ENCODE measurements around the gene ADAMTS14. TPM values are rescaled to one million over a fixed set of nuclear protein-coding genes. Genes with fewer than 3 reads are reported as not detected.

The ADAMTS14 gene
- total RNA-seq, 3 donors from 2014 or later: under 0.01 to 0.15 (median under 0.01) TPM

- no peak overlapping the region for H3K27ac ChIP-seq
- intact Hi-C loops (cut with DNase I; ENCODE audit: low total_unique reads): no loop called here
- TF ChIP-seq POLR2AphosphoS5 (IDR thresholded peaks at IDR 0.05) (no peak), POLR2A (IDR thresholded peaks at IDR 0.05) (no peak)
- TF ChIP-seq, protein P1, sequence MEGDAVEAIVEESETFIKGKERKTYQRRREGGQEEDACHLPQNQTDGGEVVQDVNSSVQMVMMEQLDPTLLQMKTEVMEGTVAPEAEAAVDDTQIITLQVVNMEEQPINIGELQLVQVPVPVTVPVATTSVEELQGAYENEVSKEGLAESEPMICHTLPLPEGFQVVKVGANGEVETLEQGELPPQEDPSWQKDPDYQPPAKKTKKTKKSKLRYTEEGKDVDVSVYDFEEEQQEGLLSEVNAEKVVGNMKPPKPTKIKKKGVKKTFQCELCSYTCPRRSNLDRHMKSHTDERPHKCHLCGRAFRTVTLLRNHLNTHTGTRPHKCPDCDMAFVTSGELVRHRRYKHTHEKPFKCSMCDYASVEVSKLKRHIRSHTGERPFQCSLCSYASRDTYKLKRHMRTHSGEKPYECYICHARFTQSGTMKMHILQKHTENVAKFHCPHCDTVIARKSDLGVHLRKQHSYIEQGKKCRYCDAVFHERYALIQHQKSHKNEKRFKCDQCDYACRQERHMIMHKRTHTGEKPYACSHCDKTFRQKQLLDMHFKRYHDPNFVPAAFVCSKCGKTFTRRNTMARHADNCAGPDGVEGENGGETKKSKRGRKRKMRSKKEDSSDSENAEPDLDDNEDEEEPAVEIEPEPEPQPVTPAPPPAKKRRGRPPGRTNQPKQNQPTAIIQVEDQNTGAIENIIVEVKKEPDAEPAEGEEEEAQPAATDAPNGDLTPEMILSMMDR (IDR thresholded peaks at IDR 0.05): no peak
- H3K9me3 ChIP-seq: no peaks in the 10 kb centered on the region
- no peaks in the 10 kb centered on the region for H3K4me1 ChIP-seq
- no peak overlapping the region for H3K4me3 ChIP-seq
- H3K36me3 ChIP-seq: no peaks in the 10 kb centered on the region
- peak; percentile 53 to 88 for DNase-seq (ENCODE audit: low spot score in 2 of 2)
- no peaks in the 10 kb centered on the region for H3K27me3 ChIP-seq
Observed at GRCh38 chr10:70774810-70775678, 102.7 kb downstream of the ADAMTS14 start.

- peak; percentile 16 to 51 for DNase-seq (ENCODE audit: low spot score in 2 of 2)
- H3K4me1 ChIP-seq: no peaks in the 10 kb centered on the region
- H3K36me3 ChIP-seq: no peaks in the 10 kb centered on the region
- H3K4me3 ChIP-seq: no peak overlapping the region
- intact Hi-C loops (cut with DNase I; ENCODE audit: low total_unique reads): no loop called here
- no peaks in the 10 kb centered on the region for H3K27me3 ChIP-seq
- no peak overlapping the region for H3K27ac ChIP-seq
- TF ChIP-seq POLR2A (IDR thresholded peaks at IDR 0.05) (no peak), POLR2AphosphoS5 (IDR thresholded peaks at IDR 0.05) (no peak)
- TF ChIP-seq, protein P1 (IDR thresholded peaks at IDR 0.05): no peak
- H3K9me3 ChIP-seq: no peaks in the 10 kb centered on the region
Observed at GRCh38 chr10:70775679-70776454, 103.6 kb downstream of the ADAMTS14 start.

- Histone ChIP-seq H3K36me3 (no peaks in the 10 kb centered on the region), H3K27ac (no peak overlapping the region), H3K27me3 (no peaks in the 10 kb centered on the region), H3K9me3 (no peaks in the 10 kb centered on the region), H3K4me3 (no peak overlapping the region), H3K4me1 (no peaks in the 10 kb centered on the region)
- intact Hi-C loops (cut with DNase I; ENCODE audit: low total_unique reads): no loop called here
- DNase-seq (ENCODE audit: low spot score in 2 of 2): peak in 1 of 2 donors; percentile 12
- TF ChIP-seq POLR2A (IDR thresholded peaks at IDR 0.05) (no peak), POLR2AphosphoS5 (IDR thresholded peaks at IDR 0.05) (no peak)
- TF ChIP-seq, protein P1 (IDR thresholded peaks at IDR 0.05): no peak
Observed at GRCh38 chr10:70776455-70777005, 104.2 kb downstream of the ADAMTS14 start.

GRCh38 chr10:70777063-70777875 is 105.0 kb downstream of the ADAMTS14 start:
- H3K27me3 ChIP-seq: no peaks in the 10 kb centered on the region
- H3K4me1 ChIP-seq: no peaks in the 10 kb centered on the region
- H3K36me3 ChIP-seq: no peaks in the 10 kb centered on the region
- no peak overlapping the region for H3K27ac ChIP-seq
- no peaks in the 10 kb centered on the region for H3K9me3 ChIP-seq
- no peak overlapping the region for H3K4me3 ChIP-seq
- TF ChIP-seq POLR2A (IDR thresholded peaks at IDR 0.05): no peak
- TF ChIP-seq POLR2AphosphoS5 (IDR thresholded peaks at IDR 0.05): no peak
- TF ChIP-seq, protein P1 (IDR thresholded peaks at IDR 0.05): no peak
- intact Hi-C loops (cut with DNase I; ENCODE audit: low total_unique reads): no loop called here
- peak in 1 of 2 donors; percentile 7 for DNase-seq (ENCODE audit: low spot score in 2 of 2)
